PC-9 (cell line): Measurements from ENCODE around the gene RNF31. TPM values are rescaled to one million over a fixed set of nuclear protein-coding genes. Genes with fewer than 3 reads are reported as not detected.

ENCODE experiments used
- BruUV-seq: library from RNA; stranded (reverse); fragments of 400-500 nt; replicated peaks from 2 replicates; lab custom pipeline; 2021; lab: Mats Ljungman, UMichigan
- CTCF ChIA-PET: fragments of 300-600 bp; sonication (Branson Sonifier 250); formaldehyde crosslinking; loops from one replicate; lab custom pipeline; 2022; ENCODE audit warnings: antibody characterized with exemption; lab: Charles Lee
- POLR2A ChIA-PET: fragments of 300-600 bp; sonication (Branson Sonifier 250); formaldehyde crosslinking; loops from one replicate; lab custom pipeline; 2022; ENCODE audit warnings: antibody characterized with exemption; ENCODE audit not compliant: unreplicated experiment; lab: Charles Lee
- DNase-seq, 2 experiments: peaks; one replicate each; pipeline versions ENCODE4 v3.0.0 to v3.0.0-alpha.2; 2015 to 2022; ENCODE audit warnings: mixed read lengths in 1 of 2
- H2AFZ ChIP-seq: fragments of 200-600 bp; sonication (generic); 2 replicates; pipeline ENCODE4 v1.8.1; 2017; ENCODE audit warnings: antibody characterized with exemption
- H3F3A ChIP-seq: fragments of 200-600 bp; sonication (generic); 2 replicates; pipeline ENCODE4 v1.8.1; 2017; ENCODE audit warnings: antibody characterized with exemption, mild to moderate bottlenecking, low read depth; ENCODE audit not compliant: insufficient read depth
- H3K27ac ChIP-seq: fragments of 200-600 bp; sonication (generic); 2 replicates; pipeline ENCODE4 v1.6.1; 2016; ENCODE audit warnings: mixed run types
- H3K27me3 ChIP-seq: fragments of 200-600 bp; sonication (generic); 2 replicates; pipeline ENCODE4 v1.6.1; 2016; ENCODE audit warnings: low read depth, mixed run types; ENCODE audit not compliant: insufficient read depth
- H3K36me3 ChIP-seq: fragments of 200-600 bp; sonication (generic); 2 replicates; pipeline ENCODE4 v1.6.1; 2016; ENCODE audit warnings: low read depth, mixed run types
- H3K4me1 ChIP-seq: fragments of 200-600 bp; sonication (generic); replicated peaks from 2 replicates; pipeline ENCODE4 v1.6.1; 2016; ENCODE audit warnings: mixed run types; ENCODE audit not compliant: insufficient read depth
- H3K4me2 ChIP-seq: fragments of 200-600 bp; sonication (generic); 2 replicates; pipeline ENCODE4 v1.6.1; 2017; ENCODE audit warnings: mixed run types
- H3K4me3 ChIP-seq: fragments of 200-600 bp; sonication (generic); 2 replicates; pipeline ENCODE4 v1.6.1; 2016; ENCODE audit warnings: mixed run types
- H3K79me2 ChIP-seq: fragments of 200-600 bp; sonication (generic); 2 replicates; pipeline ENCODE4 v1.6.1; 2017; ENCODE audit warnings: low read depth, mixed run types
- H3K9me2 ChIP-seq: fragments of 200-600 bp; sonication (generic); 2 replicates; pipeline ENCODE4 v1.8.1; 2017; ENCODE audit warnings: mild to moderate bottlenecking; ENCODE audit not compliant: insufficient read depth
- H3K9me3 ChIP-seq: fragments of 200-600 bp; sonication (generic); 2 replicates; pipeline ENCODE4 v1.8.1; 2016; ENCODE audit warnings: low read depth; ENCODE audit not compliant: insufficient read depth
- H4K20me1 ChIP-seq: fragments of 200-600 bp; sonication (generic); 2 replicates; pipeline ENCODE4 v1.8.1; 2017; ENCODE audit not compliant: insufficient read depth
- EZH2 ChIP-seq: fragments of 200-600 bp; sonication (generic); IDR thresholded peaks from 2 replicates; pipeline ENCODE4 v1.8.0; 2017; ENCODE audit warnings: antibody characterized with exemption, low read depth
- intact Hi-C: fragments of 100-400 bp; cut with micrococcal nuclease; formaldehyde crosslinking; loops from one replicate; pipeline ENCODE4 v1.10.0; 2022; ENCODE audit not compliant: unreplicated experiment
- total RNA-seq: library from RNA; stranded (reverse); gene quantifications from 2 replicates; pipeline ENCODE4 v1.2.3, GENCODE V29; 2021
- TF ChIP-seq, protein P1 (sequence below): fragments of 200-600 bp; sonication (generic); conservative IDR thresholded peaks from 2 replicates; pipeline ENCODE4 v1.6.1; 2017; ENCODE audit warnings: mixed run types, antibody characterized with exemption, mild to moderate bottlenecking, moderate library complexity

RNF31 gene
- total RNA-seq, 1 experiment from 2014 or later = 44.6 TPM

DNA sequence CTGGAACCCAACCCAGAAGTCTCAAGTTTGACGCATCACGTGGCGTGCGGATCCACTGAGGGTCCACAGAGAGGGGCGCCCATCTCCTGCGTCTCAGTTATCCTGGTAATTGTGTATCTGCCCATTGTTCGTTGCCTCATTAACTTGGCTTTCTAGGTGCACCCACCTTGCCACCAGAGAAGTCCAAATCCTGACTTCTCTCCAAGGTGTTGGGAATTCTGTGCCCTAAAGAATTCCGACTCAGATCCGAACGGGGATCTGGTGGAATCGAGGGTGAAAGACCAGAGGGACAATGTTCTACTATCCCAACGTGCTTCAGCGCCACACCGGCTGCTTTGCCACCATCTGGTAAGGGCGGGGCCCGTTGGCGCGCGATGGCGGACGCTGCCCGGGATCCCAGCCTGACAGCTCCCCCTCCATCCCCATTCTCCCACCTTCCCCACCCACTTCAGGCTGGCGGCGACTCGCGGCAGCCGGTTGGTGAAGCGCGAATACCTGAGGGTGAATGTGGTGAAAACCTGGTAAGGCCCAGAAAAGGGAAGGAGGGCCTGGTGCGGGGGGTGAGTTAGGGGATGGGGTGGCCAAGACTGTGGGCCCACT is 25.1 kb downstream of the RNF31 start:
- H3K4me3 ChIP-seq = no peak overlapping the region
- no peak overlapping the region for H3K4me2 ChIP-seq
- H3F3A ChIP-seq = no peaks in the 10 kb centered on the region; the same call in 1 of the 2 replicates
- H3K9me3 ChIP-seq = no peaks in the 10 kb centered on the region
- H3K9me2 ChIP-seq = no peaks in the 10 kb centered on the region
- H2AFZ ChIP-seq = no peak overlapping the region
- DNase-seq = no peak
- no peaks in the 10 kb centered on the region for H3K27me3 ChIP-seq
- intact Hi-C loops = no loop called here
- H3K36me3 ChIP-seq = no peaks in the 10 kb centered on the region
- H3K4me1 ChIP-seq = no peaks in the 10 kb centered on the region
- no peaks in the 10 kb centered on the region for H3K79me2 ChIP-seq
- BruUV-seq = no TSS peak
- no peak overlapping the region for H3K27ac ChIP-seq
- ChIA-PET CTCF (no interaction called here), POLR2A (no interaction called here)
- no peaks in the 10 kb centered on the region for H4K20me1 ChIP-seq
- TF ChIP-seq, protein P1, sequence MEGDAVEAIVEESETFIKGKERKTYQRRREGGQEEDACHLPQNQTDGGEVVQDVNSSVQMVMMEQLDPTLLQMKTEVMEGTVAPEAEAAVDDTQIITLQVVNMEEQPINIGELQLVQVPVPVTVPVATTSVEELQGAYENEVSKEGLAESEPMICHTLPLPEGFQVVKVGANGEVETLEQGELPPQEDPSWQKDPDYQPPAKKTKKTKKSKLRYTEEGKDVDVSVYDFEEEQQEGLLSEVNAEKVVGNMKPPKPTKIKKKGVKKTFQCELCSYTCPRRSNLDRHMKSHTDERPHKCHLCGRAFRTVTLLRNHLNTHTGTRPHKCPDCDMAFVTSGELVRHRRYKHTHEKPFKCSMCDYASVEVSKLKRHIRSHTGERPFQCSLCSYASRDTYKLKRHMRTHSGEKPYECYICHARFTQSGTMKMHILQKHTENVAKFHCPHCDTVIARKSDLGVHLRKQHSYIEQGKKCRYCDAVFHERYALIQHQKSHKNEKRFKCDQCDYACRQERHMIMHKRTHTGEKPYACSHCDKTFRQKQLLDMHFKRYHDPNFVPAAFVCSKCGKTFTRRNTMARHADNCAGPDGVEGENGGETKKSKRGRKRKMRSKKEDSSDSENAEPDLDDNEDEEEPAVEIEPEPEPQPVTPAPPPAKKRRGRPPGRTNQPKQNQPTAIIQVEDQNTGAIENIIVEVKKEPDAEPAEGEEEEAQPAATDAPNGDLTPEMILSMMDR = no peak
- no peak for TF ChIP-seq EZH2

DNA sequence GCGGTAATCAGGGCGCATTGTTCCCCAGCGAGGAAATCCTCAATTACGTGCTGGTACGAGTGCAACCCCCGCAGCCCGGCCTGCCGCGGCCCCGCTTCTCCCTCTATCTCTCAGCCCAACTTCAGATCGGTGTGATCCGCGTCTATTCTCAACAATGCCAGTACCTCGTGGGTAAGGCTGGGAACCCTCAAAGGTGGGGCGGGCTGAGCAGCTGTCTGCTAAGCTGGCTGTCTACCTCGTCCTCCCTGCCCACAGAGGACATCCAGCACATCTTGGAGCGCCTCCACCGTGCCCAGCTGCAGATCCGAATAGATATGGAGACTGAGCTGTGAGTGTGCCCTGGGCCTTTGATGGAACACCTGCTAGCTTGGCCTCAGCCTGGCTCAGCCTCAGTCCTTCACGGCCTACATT is 25.6 kb downstream of the RNF31 start:
- Histone ChIP-seq H3K27me3 (no peaks in the 10 kb centered on the region), H3K79me2 (no peaks in the 10 kb centered on the region), H3K9me2 (no peaks in the 10 kb centered on the region), H3K27ac (no peak overlapping the region), H3K36me3 (no peaks in the 10 kb centered on the region), H3K4me2 (no peak overlapping the region), H2AFZ (no peak overlapping the region), H3K9me3 (no peaks in the 10 kb centered on the region), H4K20me1 (no peaks in the 10 kb centered on the region), H3K4me1 (no peaks in the 10 kb centered on the region), H3K4me3 (no peak overlapping the region), H3F3A (no peaks in the 10 kb centered on the region; the same call in 1 of the 2 replicates)
- TF ChIP-seq, protein P1 = no peak
- no peak for TF ChIP-seq EZH2
- POLR2A ChIA-PET = no interaction called here
- intact Hi-C loops = no loop called here
- CTCF ChIA-PET = no interaction called here
- DNase-seq = no peak
- no TSS peak for BruUV-seq

- Histone ChIP-seq H3F3A (no peaks in the 10 kb centered on the region; the same call in 1 of the 2 replicates), H3K36me3 (no peaks in the 10 kb centered on the region), H3K27ac (no peak overlapping the region), H3K79me2 (no peaks in the 10 kb centered on the region), H2AFZ (no peak overlapping the region), H3K4me1 (no peaks in the 10 kb centered on the region), H4K20me1 (no peaks in the 10 kb centered on the region; the same call in 1 of the 2 replicates), H3K9me3 (no peaks in the 10 kb centered on the region), H3K27me3 (no peaks in the 10 kb centered on the region), H3K9me2 (no peaks in the 10 kb centered on the region), H3K4me3 (no peak overlapping the region), H3K4me2 (no peak overlapping the region)
- no peak for TF ChIP-seq EZH2
- TF ChIP-seq, protein P1 = no peak
- POLR2A ChIA-PET = no interaction called here
- DNase-seq = no peak
- CTCF ChIA-PET = no interaction called here
- no TSS peak for BruUV-seq
- intact Hi-C loops = no loop called here
These were observed 29.3 kb downstream of the RNF31 start for GRCh38 chr14:24176599-24176998.
